Activated gamma-delta T cell treated with anti-CD3 and anti-CD28 coated beads, Interleukin-2, amount 50 U/mL, for 16 hours (primary cell): ENCODE results near the gene TINCR.

Experiments used
- DNase-seq: peaks from one replicate; pipeline ENCODE4 v3.0.0-alpha.2; 2020; ENCODE audit warnings: low read depth

The TINCR gene

GRCh38 chr19:5512715-5513114 lies 55.0 kb downstream of the TINCR start:
- no peak for DNase-seq
